IMR-90 (cell line): ENCODE results near the gene GNAT2. TPM values are rescaled to one million over a fixed set of nuclear protein-coding genes. Genes with fewer than 3 reads are reported as not detected.
A peak's percentile ranks its signal among the peaks of the same experiment; 100 is the strongest.

Source experiments
- ATAC-seq: fragments of 200-7000 bp; cut with Tn5 transposase; 2 replicates; pipeline ENCODE4 v1.9.1; 2020; ENCODE audit warnings: low read depth, mild to moderate bottlenecking, moderate library complexity
- BruUV-seq: library from RNA; stranded (reverse); fragments of 400-500 nt; replicated peaks from 2 replicates; lab custom pipeline; 2021; lab: Mats Ljungman, UMichigan
- CTCF ChIA-PET: fragments of 300-600 bp; formaldehyde crosslinking; extraction: SDS; loops from one replicate; lab custom pipeline; 2021; ENCODE audit warnings: antibody characterized with exemption; lab: Yijun Ruan, JAX
- POLR2A ChIA-PET: fragments of 300-600 bp; sonication (Branson Sonifier 250); formaldehyde crosslinking; loops from one replicate; lab custom pipeline; 2022; ENCODE audit warnings: antibody characterized with exemption; ENCODE audit not compliant: unreplicated experiment; lab: Charles Lee
- DNase-seq: peaks from one replicate; pipeline ENCODE4 v3.0.0; 2013
- H2AFZ ChIP-seq: replicated peaks from 2 replicates; pipeline ENCODE3; 2013; ENCODE audit warnings: low read length, mild to moderate bottlenecking; ENCODE audit not compliant: poor library complexity
- H2AK5ac ChIP-seq: 2 replicates; pipeline ENCODE4 v1.6.1; 2013; ENCODE audit warnings: low read depth, low read length, inconsistent platforms
- H2AK9ac ChIP-seq: replicated peaks from 2 replicates; pipeline ENCODE3; 2013; ENCODE audit warnings: mild to moderate bottlenecking, low read depth, low read length, moderate library complexity; ENCODE audit not compliant: poor library complexity
- H2BK120ac ChIP-seq: 2 replicates; pipeline ENCODE4 v1.6.1; 2013; ENCODE audit warnings: low read depth, low read length, inconsistent platforms
- H2BK15ac ChIP-seq: 3 replicates; pipeline ENCODE4 v1.6.1; 2013; ENCODE audit warnings: low read depth, low read length, inconsistent platforms
- H2BK20ac ChIP-seq: 2 replicates; pipeline ENCODE4 v1.6.1; 2013; ENCODE audit warnings: low read depth, mild to moderate bottlenecking, inconsistent platforms, low read length, moderate library complexity
- H2BK5ac ChIP-seq: 2 replicates; pipeline ENCODE4 v1.6.1; 2013; ENCODE audit warnings: mild to moderate bottlenecking, low read depth, low read length, inconsistent platforms; ENCODE audit not compliant: poor library complexity, severe bottlenecking
- H3K14ac ChIP-seq: replicated peaks from 2 replicates; pipeline ENCODE4 v1.6.1; 2013; ENCODE audit warnings: low read depth, low read length, inconsistent platforms
- H3K18ac ChIP-seq: 2 replicates; pipeline ENCODE4 v1.6.1; 2013; ENCODE audit warnings: low read depth, low read length, control low read depth
- H3K23ac ChIP-seq: 2 replicates; pipeline ENCODE4 v1.6.1; 2013; ENCODE audit warnings: low read depth, low read length, inconsistent platforms
- H3K27ac ChIP-seq: 2 replicates; pipeline ENCODE4 v1.5.1; 2013; ENCODE audit warnings: mild to moderate bottlenecking, control low read depth, low read length; ENCODE audit not compliant: insufficient read depth
- H3K27me3 ChIP-seq: 2 replicates; pipeline ENCODE4 v1.6.1; 2013; ENCODE audit warnings: low read length; ENCODE audit not compliant: control insufficient read depth, insufficient read depth
- H3K36me3 ChIP-seq: 2 replicates; pipeline ENCODE4 v1.6.1; 2013; ENCODE audit warnings: low read length, mixed read lengths; ENCODE audit not compliant: control insufficient read depth, insufficient read depth
- H3K4ac ChIP-seq: 2 replicates; pipeline ENCODE4 v1.6.1; 2013; ENCODE audit warnings: low read depth, low read length, inconsistent platforms
- H3K4me1 ChIP-seq: 2 replicates; pipeline ENCODE4 v1.6.1; 2013; ENCODE audit warnings: low read length, mixed read lengths; ENCODE audit not compliant: control insufficient read depth, insufficient read depth
- H3K4me2 ChIP-seq: 2 replicates; pipeline ENCODE4 v1.6.1; 2013; ENCODE audit warnings: low read depth, mild to moderate bottlenecking, control low read depth, low read length, moderate library complexity
- H3K4me3 ChIP-seq: 2 replicates; pipeline ENCODE4 v1.5.1; 2013; ENCODE audit warnings: low read depth, mild to moderate bottlenecking, control low read depth, low read length, moderate library complexity; ENCODE audit not compliant: insufficient read depth
- H3K56ac ChIP-seq: 2 replicates; pipeline ENCODE4 v1.6.1; 2013; ENCODE audit warnings: low read length, inconsistent platforms; ENCODE audit not compliant: insufficient read depth; ENCODE audit errors: extremely low read depth
- H3K79me1 ChIP-seq, 2 experiments: 2 replicates each; pipeline ENCODE4 v1.6.1; 2013; ENCODE audit warnings: low read length in 2 of 2, inconsistent platforms in 1 of 2, low read depth in 1 of 2
- H3K9ac ChIP-seq: 2 replicates; pipeline ENCODE4 v1.6.1; 2013; ENCODE audit warnings: low read depth, low read length, control low read depth
- H3K9me1 ChIP-seq: 2 replicates; pipeline ENCODE4 v1.6.1; 2013; ENCODE audit warnings: low read length, inconsistent platforms; ENCODE audit not compliant: insufficient read depth
- H3K9me3 ChIP-seq: 2 replicates; pipeline ENCODE4 v1.6.1; 2013; ENCODE audit warnings: low read length; ENCODE audit not compliant: control insufficient read depth, insufficient read depth
- H4K20me1 ChIP-seq: 2 replicates; pipeline ENCODE4 v1.6.1; 2013; ENCODE audit warnings: low read length, inconsistent platforms; ENCODE audit not compliant: insufficient read depth
- H4K5ac ChIP-seq: 2 replicates; pipeline ENCODE4 v1.6.1; 2013; ENCODE audit warnings: mild to moderate bottlenecking, low read depth, low read length, control low read depth
- H4K8ac ChIP-seq, 2 experiments: 2 replicates each; pipeline ENCODE4 v1.6.1; 2013; ENCODE audit warnings: low read depth in 2 of 2, low read length in 2 of 2, control low read depth in 1 of 2, inconsistent platforms in 1 of 2
- H4K91ac ChIP-seq: 2 replicates; pipeline ENCODE4 v1.6.1; 2013; ENCODE audit warnings: low read depth, low read length, inconsistent platforms; ENCODE audit not compliant: insufficient read depth
- BHLHE40 ChIP-seq: fragments of 150-350 bp; IDR thresholded peaks from 2 replicates; pipeline ENCODE4 v1.6.1; 2016; ENCODE audit warnings: mild to moderate bottlenecking, low read depth, low read length
- CEBPB ChIP-seq: IDR thresholded peaks from 2 replicates; pipeline ENCODE4 v1.6.1; 2012; ENCODE audit warnings: low read depth, low read length, improper control_type of control experiment
- CHD1 ChIP-seq: IDR thresholded peaks from 2 replicates; pipeline ENCODE4 v1.6.1; 2012; ENCODE audit warnings: low read depth, low read length, improper control_type of control experiment
- CTCF ChIP-seq: conservative IDR thresholded peaks from 2 replicates; pipeline ENCODE4 v1.5.1; 2012; ENCODE audit warnings: mild to moderate bottlenecking, low read depth, low read length, improper control_type of control experiment
- ELK1 ChIP-seq: fragments of 150-350 bp; IDR thresholded peaks from 2 replicates; pipeline ENCODE4 v1.6.1; 2016; ENCODE audit warnings: low read depth, mild to moderate bottlenecking, low read length, moderate library complexity, borderline replicate concordance
- FOS ChIP-seq: fragments of 150-350 bp; IDR thresholded peaks from 2 replicates; pipeline ENCODE4 v1.6.1; 2016; ENCODE audit warnings: low read depth, low read length
- MAFK ChIP-seq: IDR thresholded peaks from 2 replicates; pipeline ENCODE4 v1.6.1; 2012; ENCODE audit warnings: low read depth, low read length, improper control_type of control experiment
- MAZ ChIP-seq: IDR thresholded peaks from 2 replicates; pipeline ENCODE4 v1.6.1; 2012; ENCODE audit warnings: low read depth, mild to moderate bottlenecking, low read length, improper control_type of control experiment, moderate library complexity, borderline replicate concordance
- MXI1 ChIP-seq: IDR thresholded peaks from 2 replicates; pipeline ENCODE4 v1.6.1; 2012; ENCODE audit warnings: low read depth, mild to moderate bottlenecking, low read length, moderate library complexity, borderline replicate concordance
- NFE2L2 ChIP-seq: fragments of 150-350 bp; IDR thresholded peaks from 2 replicates; pipeline ENCODE4 v1.6.1; 2016; ENCODE audit warnings: low read depth, mild to moderate bottlenecking, low read length
- POLR2A ChIP-seq: IDR thresholded peaks from 2 replicates; pipeline ENCODE4 v1.6.1; 2012; ENCODE audit warnings: mild to moderate bottlenecking, low read depth, low read length
- RAD21 ChIP-seq: IDR thresholded peaks from 2 replicates; pipeline ENCODE4 v1.6.1; 2012; ENCODE audit warnings: low read length, improper control_type of control experiment
- RCOR1 ChIP-seq: IDR thresholded peaks from 2 replicates; pipeline ENCODE4 v1.6.1; 2012; ENCODE audit warnings: mild to moderate bottlenecking, low read length, improper control_type of control experiment; ENCODE audit not compliant: insufficient replicate concordance
- RFX5 ChIP-seq: IDR thresholded peaks from 2 replicates; pipeline ENCODE4 v1.8.0; 2012; ENCODE audit warnings: low read depth, mild to moderate bottlenecking, low read length, moderate library complexity
- SMC3 ChIP-seq: fragments of 150-350 bp; IDR thresholded peaks from 2 replicates; pipeline ENCODE4 v1.6.1; 2016; ENCODE audit warnings: low read depth, mild to moderate bottlenecking, antibody characterized with exemption, low read length, moderate library complexity
- USF2 ChIP-seq: fragments of 150-350 bp; IDR thresholded peaks from 2 replicates; pipeline ENCODE4 v1.6.1; 2017; ENCODE audit warnings: mild to moderate bottlenecking, antibody characterized with exemption, low read length, low read depth
- WGBS, 2 experiments: methylation state at CpG; one replicate each; pipeline versions ENCODE4 v1.1.5 to v1.1.7; 2013; ENCODE audit warnings: missing lambda C conversion rate in 2 of 2; ENCODE audit not compliant: insufficient read length in 1 of 2; ENCODE audit errors: extremely low coverage in 2 of 2; 5-methylcytosine and 5-hydroxymethylcytosine counted together
- dilution Hi-C: fragments of 300-500 bp; cut with HindIII; formaldehyde crosslinking; loops from one replicate; pipeline ENCODE4 v1.14.3; 2018; ENCODE audit warnings: low sequenced_read_pairs; ENCODE audit not compliant: unreplicated experiment
- in situ Hi-C: fragments of 300-500 bp; cut with MboI; formaldehyde crosslinking; loops from 3 replicates; pipeline ENCODE4 v1.14.3; 2019; ENCODE audit warnings: low sequenced_read_pairs, inconsistent platforms, mixed read lengths
- intact Hi-C: fragments of 100-400 bp; cut with micrococcal nuclease; formaldehyde crosslinking; loops from 2 replicates; pipeline ENCODE4 v1.10.0; 2022
- polyA plus RNA-seq, 3 experiments: library from polyadenylated mRNA; depleted of rRNA; stranded (reverse); fragments of >200 nt; gene quantifications; 2 replicates each; pipeline ENCODE4 v1.2.3, GENCODE V29; 2012; ENCODE audit warnings: low replicate concordance in 1 of 3
- total RNA-seq: library from RNA; depleted of rRNA; stranded (reverse); fragments of >200 nt; gene quantifications from 2 replicates; pipeline ENCODE4 v1.2.3, GENCODE V29; 2012

Gene GNAT2
- total and polyA plus RNA-seq, 2 of the 4 experiments (the other 2 are of a cell fraction) = 0.17 to 0.36 TPM

- H3K27ac ChIP-seq = no peak overlapping the region
- in situ Hi-C loops = loop anchor here (5.0 to 10.0 kb wide), 3 partner anchors 130 to 340 kb away; partner anchors contain the start of genes AHCYL1 and CSF1
These were observed 22.4 kb upstream of the GNAT2 start for GRCh38 chr1:109641861-109642260.

More at GRCh38 chr1:109641861-109642260, 22.4 kb upstream of the GNAT2 start:
- intact Hi-C loops = no loop called here
- no peaks in the 10 kb centered on the region for H3K27me3 ChIP-seq
- H2AK5ac ChIP-seq = peak overlapping the region; percentile 38; the same call in 1 of the 2 replicates
- DNase-seq = no peak
- H3K14ac ChIP-seq = no peak overlapping the region
- H4K91ac ChIP-seq = no peak overlapping the region
- no peak overlapping the region for H2AK9ac ChIP-seq
- no peak for TF ChIP-seq RFX5
- no peak for TF ChIP-seq CTCF
- no peak for TF ChIP-seq CHD1
- no peak for TF ChIP-seq RCOR1
- TF ChIP-seq RAD21 = no peak
- TF ChIP-seq MAFK = no peak
- TF ChIP-seq CEBPB = no peak
- TF ChIP-seq FOS = no peak
- TF ChIP-seq USF2 = no peak
- no peak for TF ChIP-seq POLR2A
- no peak for TF ChIP-seq ELK1
- no peak for TF ChIP-seq MXI1
- no peak for TF ChIP-seq SMC3
- TF ChIP-seq BHLHE40 = no peak
- TF ChIP-seq NFE2L2 = no peak
- TF ChIP-seq MAZ = no peak
- H3K9me1 ChIP-seq = peaks cover 4% of the 10 kb centered on the region
- dilution Hi-C loops = no loop called here
- H3K9ac ChIP-seq = no peak overlapping the region
- H3K4me3 ChIP-seq = no peak overlapping the region
- no peak overlapping the region for H3K4ac ChIP-seq
- ChIA-PET POLR2A (no interaction called here), CTCF (interaction anchor here (3.8 to 3.9 kb wide), 2 partner anchors 95 to 132 kb away, joined by 30 to 63 read pairs; no protein-coding TSS in a partner anchor)
- peaks cover 11% of the 10 kb centered on the region for H3K4me1 ChIP-seq
- ATAC-seq = no peak
- no peak overlapping the region for H3K18ac ChIP-seq
- no peak overlapping the region for H3K4me2 ChIP-seq
- no peak overlapping the region for H2AFZ ChIP-seq
- no peak overlapping the region for H4K5ac ChIP-seq
- no CpG with 5 or more reads among the region's 2 CpGs for WGBS, 2 experiments
- H3K79me1 ChIP-seq = no peaks in the 10 kb centered on the region
- H2BK15ac ChIP-seq = no peak overlapping the region
- no peak overlapping the region for H2BK20ac ChIP-seq
- no peak overlapping the region for H4K8ac ChIP-seq
- H2BK120ac ChIP-seq = no peak overlapping the region
- no peaks in the 10 kb centered on the region; the same call in 1 of the 2 replicates for H3K9me3 ChIP-seq
- H4K20me1 ChIP-seq = no peaks in the 10 kb centered on the region
- no peak overlapping the region for H3K56ac ChIP-seq
- no peak overlapping the region for H3K23ac ChIP-seq
- H2BK5ac ChIP-seq = no peak overlapping the region
- no TSS peak for BruUV-seq
- no peaks in the 10 kb centered on the region for H3K36me3 ChIP-seq
